ENCODE data around the gene NCLN. TPM values are rescaled to one million over a fixed set of nuclear protein-coding genes. Genes with fewer than 3 reads are reported as not detected.

NCLN gene, protein sequence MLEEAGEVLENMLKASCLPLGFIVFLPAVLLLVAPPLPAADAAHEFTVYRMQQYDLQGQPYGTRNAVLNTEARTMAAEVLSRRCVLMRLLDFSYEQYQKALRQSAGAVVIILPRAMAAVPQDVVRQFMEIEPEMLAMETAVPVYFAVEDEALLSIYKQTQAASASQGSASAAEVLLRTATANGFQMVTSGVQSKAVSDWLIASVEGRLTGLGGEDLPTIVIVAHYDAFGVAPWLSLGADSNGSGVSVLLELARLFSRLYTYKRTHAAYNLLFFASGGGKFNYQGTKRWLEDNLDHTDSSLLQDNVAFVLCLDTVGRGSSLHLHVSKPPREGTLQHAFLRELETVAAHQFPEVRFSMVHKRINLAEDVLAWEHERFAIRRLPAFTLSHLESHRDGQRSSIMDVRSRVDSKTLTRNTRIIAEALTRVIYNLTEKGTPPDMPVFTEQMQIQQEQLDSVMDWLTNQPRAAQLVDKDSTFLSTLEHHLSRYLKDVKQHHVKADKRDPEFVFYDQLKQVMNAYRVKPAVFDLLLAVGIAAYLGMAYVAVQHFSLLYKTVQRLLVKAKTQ
- total RNA-seq (100 to 1,000 TPM in 2 of 5 donors, 10 to 100 TPM in 3; 16.7 to 381 (median 93.6) TPM), polyA plus RNA-seq (10 to 100 TPM; 42.3 to 45.8 (median 44.6) TPM)
- long read RNA-seq, donor 1 = 0 reads
- long read RNA-seq, donor 2, full-length matches to known transcripts = 2 of 8 reads
- long read RNA-seq, donor 2, partial matches to known transcripts = 6 of 8 reads
- long read RNA-seq, donor 2, other reads (novel, unspliced or antisense) = 0 of 8 reads
- long read RNA-seq, donor 3, full-length matches to known transcripts = 3 of 3 reads
- long read RNA-seq, donor 3, partial matches to known transcripts = 0 of 3 reads
- long read RNA-seq, donor 3, other reads (novel, unspliced or antisense) = 0 of 3 reads
- long read RNA-seq, donor 4 = 0 reads
- long read RNA-seq, donor 5, full-length matches to known transcripts = 2 of 2 reads
- long read RNA-seq, donor 5, partial matches to known transcripts = 0 of 2 reads
- long read RNA-seq, donor 5, other reads (novel, unspliced or antisense) = 0 of 2 reads
- long read RNA-seq, donor 6, full-length matches to known transcripts = 10 of 10 reads
- long read RNA-seq, donor 6, partial matches to known transcripts = 0 of 10 reads
- long read RNA-seq, donor 6, other reads (novel, unspliced or antisense) = 0 of 10 reads
- long read RNA-seq, donor 7, full-length matches to known transcripts = 1 of 1 reads
- long read RNA-seq, donor 7, partial matches to known transcripts = 0 of 1 reads
- long read RNA-seq, donor 7, other reads (novel, unspliced or antisense) = 0 of 1 reads
- long read RNA-seq, donor 8, full-length matches to known transcripts = 4 of 4 reads
- long read RNA-seq, donor 8, partial matches to known transcripts = 0 of 4 reads
- long read RNA-seq, donor 8, other reads (novel, unspliced or antisense) = 0 of 4 reads
- long read RNA-seq, donor 9 = 0 reads
- long read RNA-seq, donor 10, full-length matches to known transcripts = 5 of 5 reads
- long read RNA-seq, donor 10, partial matches to known transcripts = 0 of 5 reads
- long read RNA-seq, donor 10, other reads (novel, unspliced or antisense) = 0 of 5 reads

DNA sequence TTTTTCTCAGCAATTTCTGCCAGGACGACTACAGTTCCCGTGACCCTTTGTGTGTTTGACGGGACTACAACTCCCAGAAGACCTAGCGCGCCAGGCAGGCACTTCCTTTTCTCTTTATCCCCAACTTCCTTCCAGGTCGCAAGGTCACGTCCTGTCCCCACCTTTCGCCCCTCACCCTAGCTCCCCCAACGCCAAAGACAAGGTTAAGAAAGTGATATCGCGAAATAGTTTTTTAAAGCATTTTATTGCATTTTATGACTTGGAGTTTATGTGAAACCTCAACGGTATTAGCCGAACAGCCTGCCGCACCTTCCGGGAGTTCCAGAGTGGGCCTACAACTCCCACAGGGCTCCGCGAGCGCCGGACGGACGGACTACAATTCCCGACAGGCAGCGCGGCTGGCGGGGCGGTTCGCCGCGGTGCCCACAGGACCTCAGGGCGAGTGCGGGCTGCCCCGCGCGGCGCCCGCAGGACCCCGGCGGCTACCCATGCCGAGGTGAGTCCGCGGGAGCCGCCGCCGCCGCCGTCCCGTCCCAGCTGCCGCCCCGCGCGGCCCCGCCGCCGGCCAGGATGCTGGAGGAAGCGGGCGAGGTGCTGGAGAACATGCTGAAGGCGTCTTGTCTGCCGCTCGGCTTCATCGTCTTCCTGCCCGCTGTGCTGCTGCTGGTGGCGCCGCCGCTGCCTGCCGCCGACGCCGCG lies at the start of gene NCLN:
NCLN (plus strand) TSS at position 470 of the 699 bp plus-strand sequence; CDS start at position 571, 101 bp downstream.
- Histone ChIP-seq H3K9me3 (no peaks in the 10 kb centered on the region), H3K27ac (peak within 1 kb of the TSS; percentile 70 to 89 (median 83)), H3K27me3 (no peaks in the 10 kb centered on the region), H3K4me3 (peak within 1 kb of the TSS; percentile 71 to 99 (median 92)), H3K36me3 (peaks cover 0 to 9% (median 2%) of the 10 kb centered on the region in 4 donors), H3K4me1 (peaks cover 28 to 68% (median 51%) of the 10 kb centered on the region in 4 donors)
- peak; percentile 96 to 98 for DNase-seq
- TF ChIP-seq, protein P1, sequence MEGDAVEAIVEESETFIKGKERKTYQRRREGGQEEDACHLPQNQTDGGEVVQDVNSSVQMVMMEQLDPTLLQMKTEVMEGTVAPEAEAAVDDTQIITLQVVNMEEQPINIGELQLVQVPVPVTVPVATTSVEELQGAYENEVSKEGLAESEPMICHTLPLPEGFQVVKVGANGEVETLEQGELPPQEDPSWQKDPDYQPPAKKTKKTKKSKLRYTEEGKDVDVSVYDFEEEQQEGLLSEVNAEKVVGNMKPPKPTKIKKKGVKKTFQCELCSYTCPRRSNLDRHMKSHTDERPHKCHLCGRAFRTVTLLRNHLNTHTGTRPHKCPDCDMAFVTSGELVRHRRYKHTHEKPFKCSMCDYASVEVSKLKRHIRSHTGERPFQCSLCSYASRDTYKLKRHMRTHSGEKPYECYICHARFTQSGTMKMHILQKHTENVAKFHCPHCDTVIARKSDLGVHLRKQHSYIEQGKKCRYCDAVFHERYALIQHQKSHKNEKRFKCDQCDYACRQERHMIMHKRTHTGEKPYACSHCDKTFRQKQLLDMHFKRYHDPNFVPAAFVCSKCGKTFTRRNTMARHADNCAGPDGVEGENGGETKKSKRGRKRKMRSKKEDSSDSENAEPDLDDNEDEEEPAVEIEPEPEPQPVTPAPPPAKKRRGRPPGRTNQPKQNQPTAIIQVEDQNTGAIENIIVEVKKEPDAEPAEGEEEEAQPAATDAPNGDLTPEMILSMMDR (IDR thresholded peaks at IDR 0.05) = no peak
- TF ChIP-seq POLR2A (IDR thresholded peaks at IDR 0.05) (no peak), POLR2AphosphoS5 (IDR thresholded peaks at IDR 0.05) (peak; percentile 30 to 66 (median 36)), EP300 (IDR thresholded peaks at IDR 0.05) (no peak)
- WGBS, 5 donors = 0 to 1% (median 0%) methylated on average over 26 to 69 of the region's 69 CpGs
- intact Hi-C loops (cut with DNase I; ENCODE audit: low total_unique reads) = no loop called here

DNA sequence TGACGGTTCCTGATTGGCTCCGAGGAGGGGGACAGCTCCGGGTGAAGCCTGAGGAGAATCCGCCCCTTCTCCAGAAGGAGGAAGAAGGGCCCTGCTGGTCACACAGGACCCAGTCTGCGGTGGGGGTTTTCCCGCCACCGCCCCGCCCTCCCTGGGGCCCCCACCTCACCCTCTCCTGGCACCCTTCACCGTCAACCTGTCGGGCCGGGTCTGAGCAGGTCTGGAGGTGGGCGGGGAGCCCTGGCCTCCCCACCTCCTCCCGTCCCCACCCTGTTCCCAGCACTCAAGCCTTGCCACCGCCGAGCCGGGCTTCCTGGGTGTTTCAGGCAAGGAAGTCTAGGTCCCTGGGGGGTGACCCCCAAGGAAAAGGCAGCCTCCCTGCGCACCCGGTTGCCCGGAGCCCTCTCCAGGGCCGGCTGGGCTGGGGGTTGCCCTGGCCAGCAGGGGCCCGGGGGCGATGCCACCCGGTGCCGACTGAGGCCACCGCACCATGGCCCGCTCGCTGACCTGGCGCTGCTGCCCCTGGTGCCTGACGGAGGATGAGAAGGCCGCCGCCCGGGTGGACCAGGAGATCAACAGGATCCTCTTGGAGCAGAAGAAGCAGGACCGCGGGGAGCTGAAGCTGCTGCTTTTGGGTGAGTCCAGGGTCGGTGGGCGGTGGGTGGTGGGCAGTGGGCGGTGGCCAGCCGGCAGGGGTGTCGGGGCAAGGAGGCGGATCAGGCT lies 49.6 kb upstream of the NCLN start, which contains the start of gene GNA15:
GNA15 (plus strand) TSS at position 73 of the 723 bp plus-strand sequence; CDS start at position 491, 418 bp downstream.
- intact Hi-C loops (cut with DNase I; ENCODE audit: low total_unique reads) = no loop called here
- H3K9me3 ChIP-seq = no peaks in the 10 kb centered on the region
- peak within 1 kb of the TSS in 4 of 5 donors; percentile 50 to 84 (median 74) for H3K27ac ChIP-seq
- peaks cover 0 to 25% (median 14%) of the 10 kb centered on the region in 4 donors for H3K4me1 ChIP-seq
- H3K4me3 ChIP-seq = peak within 1 kb of the TSS; percentile 25 to 59 (median 44)
- peak; percentile 61 to 80 for DNase-seq
- no peaks in the 10 kb centered on the region for H3K36me3 ChIP-seq
- TF ChIP-seq, protein P1 (IDR thresholded peaks at IDR 0.05) = no peak
- TF ChIP-seq POLR2A (IDR thresholded peaks at IDR 0.05) = no peak
- no peak for TF ChIP-seq EP300 (IDR thresholded peaks at IDR 0.05)
- TF ChIP-seq POLR2AphosphoS5 (IDR thresholded peaks at IDR 0.05) = no peak
- H3K27me3 ChIP-seq = peaks cover 0 to 18% (median 0%) of the 10 kb centered on the region in 3 donors
- 28 to 47% (median 32%) methylated on average over 26 to 40 of the region's 40 CpGs for WGBS, 5 donors

DNA sequence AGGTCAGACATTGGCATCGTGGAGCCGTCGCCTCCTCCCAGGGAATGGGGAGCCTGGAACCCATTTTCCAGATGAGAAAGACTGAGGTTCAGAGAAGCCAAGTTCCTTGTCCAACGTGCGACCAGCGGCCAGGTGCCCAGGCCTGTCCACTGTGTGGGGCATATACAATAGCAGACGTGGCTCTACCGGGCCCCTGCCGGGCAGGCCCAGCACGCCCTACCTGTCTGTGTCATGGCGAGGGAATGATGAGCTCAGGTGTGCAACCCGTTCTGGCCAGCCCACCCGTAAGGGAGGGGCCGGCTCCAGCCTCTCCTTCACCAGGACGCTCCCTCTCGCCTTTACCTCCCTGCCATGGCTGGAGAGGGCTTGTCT lies 49.1 kb upstream of the NCLN start:
- intact Hi-C loops (cut with DNase I; ENCODE audit: low total_unique reads) = no loop called here
- Histone ChIP-seq H3K4me3 (peak overlapping the region; percentile 25 to 59 (median 44)), H3K4me1 (peaks cover 0 to 30% (median 19%) of the 10 kb centered on the region in 4 donors), H3K36me3 (no peaks in the 10 kb centered on the region), H3K9me3 (no peaks in the 10 kb centered on the region), H3K27me3 (peaks cover 0 to 18% (median 0%) of the 10 kb centered on the region in 3 donors), H3K27ac (peak overlapping the region in 4 of 5 donors; percentile 50 to 84 (median 74))
- no peak for TF ChIP-seq EP300 (IDR thresholded peaks at IDR 0.05)
- no peak for TF ChIP-seq POLR2A (IDR thresholded peaks at IDR 0.05)
- TF ChIP-seq, protein P1 (IDR thresholded peaks at IDR 0.05) = no peak
- no peak for TF ChIP-seq POLR2AphosphoS5 (IDR thresholded peaks at IDR 0.05)
- no peak for DNase-seq
- 55 to 71% (median 64%) methylated on average over 13 to 16 of the region's 16 CpGs for WGBS, 5 donors

Measured in stomach (tissue), 19 donors.